Calu3 (cell line): ENCODE measurements around the gene CACNA2D4. TPM values are rescaled to one million over a fixed set of nuclear protein-coding genes. Genes with fewer than 3 reads are reported as not detected.

Source experiments
- BruUV-seq: library from RNA; stranded (reverse); fragments of 400-500 nt; replicated peaks from 2 replicates; lab custom pipeline; 2021; lab: Mats Ljungman, UMichigan
- CTCF ChIA-PET: fragments of 300-600 bp; sonication (Branson Sonifier 250); formaldehyde crosslinking; loops from one replicate; lab custom pipeline; 2022; ENCODE audit warnings: antibody characterized with exemption; lab: Charles Lee
- DNase-seq: peaks from one replicate; pipeline ENCODE4 v3.0.0; 2022
- H3K27ac Mint-ChIP-seq: one replicate; pipeline ENCODE4 v1.8.0; 2022; ENCODE audit warnings: mixed read lengths; ENCODE audit not compliant: unreplicated experiment
- H3K27me3 Mint-ChIP-seq: one replicate; pipeline ENCODE4 v1.8.0; 2022; ENCODE audit warnings: mixed read lengths; ENCODE audit not compliant: unreplicated experiment
- H3K36me3 Mint-ChIP-seq: one replicate; pipeline ENCODE4 v1.8.0; 2022; ENCODE audit warnings: mild to moderate bottlenecking, moderate library complexity, mixed read lengths; ENCODE audit not compliant: insufficient read depth, unreplicated experiment
- H3K4me1 Mint-ChIP-seq: one replicate; pipeline ENCODE4 v1.8.0; 2022; ENCODE audit warnings: mild to moderate bottlenecking, low read depth, mixed read lengths; ENCODE audit not compliant: unreplicated experiment
- H3K4me3 Mint-ChIP-seq: one replicate; pipeline ENCODE4 v1.8.0; 2022; ENCODE audit warnings: mild to moderate bottlenecking, low read depth, moderate library complexity, mixed read lengths; ENCODE audit not compliant: unreplicated experiment
- H3K9me3 Mint-ChIP-seq: one replicate; pipeline ENCODE4 v1.8.0; 2022; ENCODE audit warnings: low read depth, mixed read lengths; ENCODE audit not compliant: unreplicated experiment
- CTCF ChIP-seq: fragments of 200-600 bp; IDR thresholded peaks from one replicate; pipeline ENCODE4 v1.8.0; 2022; ENCODE audit warnings: antibody characterized with exemption; ENCODE audit not compliant: unreplicated experiment
- intact Hi-C: fragments of 100-400 bp; cut with micrococcal nuclease; formaldehyde crosslinking; loops from one replicate; pipeline ENCODE4 v1.10.0; 2022; ENCODE audit not compliant: unreplicated experiment
- total RNA-seq: library from RNA; stranded (reverse); gene quantifications from 2 replicates; pipeline ENCODE4 v1.2.3, GENCODE V29; 2022

Gene CACNA2D4
- total RNA-seq, 1 experiment from 2014 or later = 0.80 TPM

GRCh38 chr12:1896964-1897363 is 21.5 kb downstream of the CACNA2D4 start:
- intact Hi-C loops = no loop called here
- BruUV-seq = no TSS peak
- Mint-ChIP-seq H3K4me3 (no peak overlapping the region), H3K4me1 (no peaks in the 10 kb centered on the region), H3K27me3 (peaks cover 74% of the 10 kb centered on the region), H3K36me3 (no peaks in the 10 kb centered on the region), H3K9me3 (peaks cover 4% of the 10 kb centered on the region), H3K27ac (no peak overlapping the region)
- no peak for TF ChIP-seq CTCF
- no peak for DNase-seq
- CTCF ChIA-PET = no interaction called here

- H3K27me3 Mint-ChIP-seq = peaks cover 89% of the 10 kb centered on the region
- CTCF ChIA-PET = no interaction called here
These were observed 27.6 kb downstream of the CACNA2D4 start for GRCh38 chr12:1890810-1891209.

GRCh38 chr12:1890119-1890703 is 28.2 kb downstream of the CACNA2D4 start:
- no peak for TF ChIP-seq CTCF
- intact Hi-C loops = no loop called here
- Mint-ChIP-seq H3K4me3 (no peak overlapping the region), H3K9me3 (no peaks in the 10 kb centered on the region), H3K27ac (no peak overlapping the region), H3K4me1 (no peaks in the 10 kb centered on the region), H3K27me3 (peaks cover 91% of the 10 kb centered on the region), H3K36me3 (no peaks in the 10 kb centered on the region)
- BruUV-seq = no TSS peak
- CTCF ChIA-PET = no interaction called here
- no peak for DNase-seq

More at GRCh38 chr12:1890810-1891209, 27.6 kb downstream of the CACNA2D4 start:
- no peaks in the 10 kb centered on the region for H3K4me1 Mint-ChIP-seq
- intact Hi-C loops = no loop called here
- no peaks in the 10 kb centered on the region for H3K9me3 Mint-ChIP-seq
- TF ChIP-seq CTCF = no peak
- no peak overlapping the region for H3K27ac Mint-ChIP-seq
- no TSS peak for BruUV-seq
- no peak for DNase-seq
- no peak overlapping the region for H3K4me3 Mint-ChIP-seq
- no peaks in the 10 kb centered on the region for H3K36me3 Mint-ChIP-seq

GRCh38 chr12:1888923-1889322 is 29.5 kb downstream of the CACNA2D4 start:
- DNase-seq = no peak
- H3K4me1 Mint-ChIP-seq = no peaks in the 10 kb centered on the region
- BruUV-seq = no TSS peak
- no peak overlapping the region for H3K27ac Mint-ChIP-seq
- H3K27me3 Mint-ChIP-seq = peaks cover 93% of the 10 kb centered on the region
- CTCF ChIA-PET = no interaction called here
- no peak for TF ChIP-seq CTCF
- H3K36me3 Mint-ChIP-seq = no peaks in the 10 kb centered on the region
- H3K9me3 Mint-ChIP-seq = no peaks in the 10 kb centered on the region
- H3K4me3 Mint-ChIP-seq = no peak overlapping the region
- intact Hi-C loops = no loop called here
